Adipocyte (in vitro differentiated cells): ENCODE measurements around the gene PHLPP1.
"Not testable (repeated sequence)": the region's sequence is repeated elsewhere in the genome, so short reads cannot be mapped to it uniquely, and the experiment has no call there.

Experiments
- DNase-seq: peaks from one replicate; pipeline ENCODE4 v3.0.0-alpha.2; 2015; ENCODE audit warnings: low read depth
- H3K27me3 ChIP-seq: replicated peaks from 2 replicates; pipeline ENCODE4 v1.7.0; 2013; ENCODE audit warnings: mild to moderate bottlenecking, low read length, moderate library complexity; ENCODE audit not compliant: control insufficient read depth, insufficient read depth
- H3K36me3 ChIP-seq: 2 replicates; pipeline ENCODE4 v1.7.0; 2013; ENCODE audit warnings: low read length, mild to moderate bottlenecking, moderate library complexity; ENCODE audit not compliant: control insufficient read depth, insufficient read depth, severe bottlenecking
- H3K4me1 ChIP-seq: 2 replicates; pipeline ENCODE4 v1.7.0; 2013; ENCODE audit warnings: mild to moderate bottlenecking, low read length, moderate library complexity; ENCODE audit not compliant: control insufficient read depth, insufficient read depth
- H3K4me3 ChIP-seq: 2 replicates; pipeline ENCODE4 v1.7.0; 2013; ENCODE audit warnings: mild to moderate bottlenecking, low read length, moderate library complexity
- H3K9ac ChIP-seq: 2 replicates; pipeline ENCODE4 v1.7.0; 2013; ENCODE audit warnings: mild to moderate bottlenecking, low read length, moderate library complexity
- H3K9me3 ChIP-seq: 2 replicates; pipeline ENCODE4 v1.7.0; 2013; ENCODE audit warnings: mild to moderate bottlenecking, low read length, moderate library complexity; ENCODE audit not compliant: control insufficient read depth

The PHLPP1 gene

DNA sequence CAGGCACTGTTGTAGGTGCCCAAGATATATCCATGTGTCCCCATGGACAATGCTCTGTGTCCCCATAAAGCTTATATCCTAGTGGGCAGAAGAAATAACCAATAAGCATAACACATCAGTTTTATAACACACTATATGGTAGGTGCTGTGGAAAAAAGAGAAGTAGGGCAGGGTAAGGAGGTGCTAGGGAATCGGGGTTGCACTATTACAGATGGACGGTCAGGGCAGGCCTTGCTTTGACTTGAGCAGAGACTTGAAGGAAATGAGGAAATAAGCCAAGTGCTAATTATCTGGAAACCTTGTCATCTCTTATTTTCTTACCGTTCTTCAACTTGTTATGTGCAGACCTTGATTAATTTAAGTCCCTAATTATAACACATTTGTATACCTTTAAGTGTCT is 82.0 kb downstream of the PHLPP1 start:
- H3K9me3 ChIP-seq: no peaks in the 10 kb centered on the region
- no peaks in the 10 kb centered on the region for H3K4me1 ChIP-seq
- no peak for DNase-seq
- no peaks in the 10 kb centered on the region for H3K27me3 ChIP-seq
- H3K9ac ChIP-seq: no peak overlapping the region
- H3K4me3 ChIP-seq: no peak overlapping the region
- H3K36me3 ChIP-seq: no peaks in the 10 kb centered on the region

DNA sequence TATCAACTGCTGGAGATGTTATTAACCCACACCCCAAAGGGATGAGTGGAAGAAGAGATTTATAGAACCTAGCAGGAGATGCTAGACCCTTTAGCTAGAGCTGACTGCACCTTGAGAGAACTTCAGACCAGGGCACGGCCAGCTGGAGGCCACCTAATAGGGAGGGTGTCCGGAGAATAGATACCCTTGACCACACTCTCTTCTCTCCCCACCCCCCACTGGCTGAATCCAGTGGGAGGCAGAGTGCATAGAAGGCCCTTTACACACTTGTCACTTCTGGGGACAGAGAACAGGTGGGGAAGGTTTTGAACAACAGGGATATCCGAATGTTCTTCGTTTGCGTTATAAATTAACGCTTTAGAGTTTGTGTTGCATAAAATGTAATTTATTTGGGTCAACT is 84.6 kb downstream of the PHLPP1 start:
- H3K4me3 ChIP-seq: no peak overlapping the region
- no peaks in the 10 kb centered on the region for H3K9me3 ChIP-seq
- no peaks in the 10 kb centered on the region for H3K36me3 ChIP-seq
- no peaks in the 10 kb centered on the region for H3K27me3 ChIP-seq
- no peak overlapping the region for H3K9ac ChIP-seq
- no peaks in the 10 kb centered on the region for H3K4me1 ChIP-seq
- no peak for DNase-seq

GRCh38 chr18:62802523-62802922 is 87.2 kb downstream of the PHLPP1 start:
- DNase-seq: no peak

GRCh38 chr18:62807396-62807795 is 92.1 kb downstream of the PHLPP1 start:
- Histone ChIP-seq H3K4me3 (no peak overlapping the region), H3K36me3 (no peaks in the 10 kb centered on the region), H3K4me1 (peaks cover 10% of the 10 kb centered on the region), H3K9me3 (no peaks in the 10 kb centered on the region), H3K9ac (no peak overlapping the region), H3K27me3 (no peaks in the 10 kb centered on the region)
- DNase-seq: no peak

More at GRCh38 chr18:62802523-62802922, 87.2 kb downstream of the PHLPP1 start:
- Histone ChIP-seq H3K9me3 (no peaks in the 10 kb centered on the region), H3K36me3 (no peaks in the 10 kb centered on the region), H3K4me1 (no peaks in the 10 kb centered on the region), H3K9ac (no peak overlapping the region), H3K27me3 (no peaks in the 10 kb centered on the region), H3K4me3 (no peak overlapping the region)

- H3K9me3 ChIP-seq: no peaks in the 10 kb centered on the region
- no peak overlapping the region for H3K9ac ChIP-seq
- no peak overlapping the region for H3K4me3 ChIP-seq
- DNase-seq: no peak
- H3K27me3 ChIP-seq: no peaks in the 10 kb centered on the region
- H3K4me1 ChIP-seq: peaks cover 11% of the 10 kb centered on the region
- no peaks in the 10 kb centered on the region for H3K36me3 ChIP-seq
Measured at GRCh38 chr18:62808123-62808522, 92.8 kb downstream of the PHLPP1 start.

DNA sequence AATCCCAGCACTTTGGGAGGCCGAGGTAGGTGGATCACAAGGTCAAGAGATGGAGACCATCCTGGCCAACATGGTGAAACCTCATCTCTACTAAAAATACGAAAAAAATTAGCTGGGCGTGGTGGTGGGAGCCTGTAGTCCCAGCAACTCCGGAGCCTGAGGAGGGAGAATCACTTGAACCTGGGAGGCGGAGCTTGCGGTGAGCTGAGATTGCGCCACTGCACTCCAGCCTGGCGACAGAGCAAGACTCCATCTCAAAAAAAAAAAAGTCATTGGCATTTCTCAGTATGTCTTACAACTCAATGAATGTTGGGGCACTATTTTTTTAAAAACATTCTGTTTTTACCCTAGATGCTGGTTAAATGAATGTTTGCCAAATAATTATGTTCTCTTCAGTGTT is 94.1 kb downstream of the PHLPP1 start:
- H3K9ac ChIP-seq, H3K9me3 ChIP-seq, DNase-seq, H3K27me3 ChIP-seq, H3K4me3 ChIP-seq, H3K36me3 ChIP-seq: not testable (repeated sequence)
- H3K4me1 ChIP-seq: peaks cover 17% of the 10 kb centered on the region

GRCh38 chr18:62809900-62810299 is 94.6 kb downstream of the PHLPP1 start:
- H3K9me3 ChIP-seq: no peaks in the 10 kb centered on the region
- peaks cover 21% of the 10 kb centered on the region for H3K4me1 ChIP-seq
- DNase-seq: no peak
- H3K4me3 ChIP-seq: no peak overlapping the region
- no peaks in the 10 kb centered on the region for H3K27me3 ChIP-seq
- no peaks in the 10 kb centered on the region for H3K36me3 ChIP-seq
- no peak overlapping the region for H3K9ac ChIP-seq

GRCh38 chr18:62810682-62811081 is 95.3 kb downstream of the PHLPP1 start:
- Histone ChIP-seq H3K36me3 (no peaks in the 10 kb centered on the region), H3K9ac (no peak overlapping the region), H3K4me1 (peaks cover 26% of the 10 kb centered on the region), H3K4me3 (no peak overlapping the region), H3K9me3 (no peaks in the 10 kb centered on the region), H3K27me3 (no peaks in the 10 kb centered on the region)
- DNase-seq: no peak

GRCh38 chr18:62811674-62812073 is 96.3 kb downstream of the PHLPP1 start:
- Histone ChIP-seq H3K36me3 (no peaks in the 10 kb centered on the region), H3K4me1 (peaks cover 26% of the 10 kb centered on the region)

DNA sequence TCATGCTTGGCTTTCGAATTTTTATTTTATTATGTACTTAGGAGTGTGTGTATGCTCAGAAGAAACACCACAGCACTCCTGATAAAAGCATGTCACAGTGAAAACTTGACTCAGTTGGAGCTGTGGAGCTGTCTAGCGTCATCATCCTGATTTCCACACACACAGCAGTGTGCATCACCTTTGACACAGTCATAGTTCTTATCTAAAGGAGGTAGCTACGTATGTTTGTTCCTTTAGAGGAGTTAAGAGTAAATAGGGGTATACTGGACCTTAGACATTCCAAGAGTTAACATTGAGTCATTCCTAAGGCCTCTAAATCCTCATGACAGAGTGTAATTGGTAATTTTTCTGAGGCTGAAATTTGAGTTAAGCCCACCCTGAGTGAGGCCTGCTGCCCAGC is 96.9 kb downstream of the PHLPP1 start:
- Histone ChIP-seq H3K9me3 (no peaks in the 10 kb centered on the region), H3K27me3 (no peaks in the 10 kb centered on the region), H3K4me3 (no peak overlapping the region), H3K36me3 (no peaks in the 10 kb centered on the region), H3K4me1 (peaks cover 26% of the 10 kb centered on the region), H3K9ac (no peak overlapping the region)
- no peak for DNase-seq

More at GRCh38 chr18:62811674-62812073, 96.3 kb downstream of the PHLPP1 start:
- DNase-seq: no peak
- H3K9me3 ChIP-seq: no peaks in the 10 kb centered on the region
- no peak overlapping the region for H3K4me3 ChIP-seq
- no peaks in the 10 kb centered on the region for H3K27me3 ChIP-seq
- no peak overlapping the region for H3K9ac ChIP-seq

DNA sequence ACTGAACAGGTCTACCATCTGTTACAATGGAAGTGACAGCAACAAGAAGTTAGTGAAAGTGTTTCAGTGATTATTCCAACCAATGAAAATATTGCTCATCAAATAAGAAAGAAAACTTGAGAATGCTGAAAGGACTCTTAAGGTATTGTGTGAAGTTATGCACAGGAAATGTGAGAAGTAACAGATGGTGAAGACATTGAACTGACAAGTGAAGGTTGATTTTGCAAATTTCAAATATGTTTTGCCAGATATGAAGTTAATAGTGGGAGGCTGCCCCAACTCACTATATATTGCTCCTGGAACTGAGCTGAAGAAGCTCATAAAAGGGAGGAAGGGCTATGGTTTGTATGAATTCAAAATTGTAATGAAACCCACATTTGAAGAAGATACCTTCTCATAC is 97.5 kb downstream of the PHLPP1 start:
- Histone ChIP-seq H3K36me3 (no peaks in the 10 kb centered on the region), H3K4me1 (peaks cover 26% of the 10 kb centered on the region)

DNA sequence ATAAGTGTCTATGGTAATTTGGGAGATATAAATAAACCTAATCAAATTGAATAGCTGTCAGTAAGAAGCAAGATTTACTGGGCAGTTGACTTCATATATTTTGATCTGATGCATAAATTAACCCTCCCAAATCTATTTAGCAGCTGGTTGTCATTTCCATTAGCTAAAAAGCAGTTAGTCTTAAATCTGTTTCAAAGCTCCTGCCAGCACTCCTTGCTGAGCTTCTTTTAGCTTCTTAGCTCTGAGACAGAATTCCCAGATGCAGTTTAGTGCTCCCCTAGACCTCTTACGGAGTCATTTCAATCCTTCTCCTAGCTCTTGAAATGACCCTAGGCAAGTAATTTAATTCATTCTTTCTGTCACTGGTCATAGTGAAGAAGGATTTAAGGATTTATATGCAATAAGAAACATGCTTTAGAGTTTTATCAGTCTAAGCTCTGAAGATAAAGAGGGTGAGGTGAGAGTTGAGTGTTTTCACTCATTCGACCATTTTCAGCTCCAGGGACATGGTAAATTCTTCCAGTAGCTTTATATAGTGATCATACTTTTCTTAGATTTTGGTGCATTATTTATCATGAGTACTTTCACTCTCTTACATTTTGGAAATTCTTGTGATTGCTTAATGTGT is 98.9 kb downstream of the PHLPP1 start:
- Histone ChIP-seq H3K9ac (peak overlapping the region; percentile 14), H3K27me3 (no peaks in the 10 kb centered on the region), H3K36me3 (no peaks in the 10 kb centered on the region), H3K4me3 (peak overlapping the region; percentile 66), H3K9me3 (no peaks in the 10 kb centered on the region), H3K4me1 (peaks cover 26% of the 10 kb centered on the region)
- DNase-seq: peak; percentile 46

More for the DNA sequence above, 97.5 kb downstream of the PHLPP1 start:
- H3K9me3 ChIP-seq: no peaks in the 10 kb centered on the region
- no peaks in the 10 kb centered on the region for H3K27me3 ChIP-seq
- H3K4me3 ChIP-seq: no peak overlapping the region
- DNase-seq: no peak
- no peak overlapping the region for H3K9ac ChIP-seq
